ENCODE measurements around the gene DUOXA1.
A peak's percentile ranks its signal among the peaks of the same experiment; 100 is the strongest.

Gene DUOXA1, protein sequence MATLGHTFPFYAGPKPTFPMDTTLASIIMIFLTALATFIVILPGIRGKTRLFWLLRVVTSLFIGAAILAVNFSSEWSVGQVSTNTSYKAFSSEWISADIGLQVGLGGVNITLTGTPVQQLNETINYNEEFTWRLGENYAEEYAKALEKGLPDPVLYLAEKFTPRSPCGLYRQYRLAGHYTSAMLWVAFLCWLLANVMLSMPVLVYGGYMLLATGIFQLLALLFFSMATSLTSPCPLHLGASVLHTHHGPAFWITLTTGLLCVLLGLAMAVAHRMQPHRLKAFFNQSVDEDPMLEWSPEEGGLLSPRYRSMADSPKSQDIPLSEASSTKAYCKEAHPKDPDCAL

DNA sequence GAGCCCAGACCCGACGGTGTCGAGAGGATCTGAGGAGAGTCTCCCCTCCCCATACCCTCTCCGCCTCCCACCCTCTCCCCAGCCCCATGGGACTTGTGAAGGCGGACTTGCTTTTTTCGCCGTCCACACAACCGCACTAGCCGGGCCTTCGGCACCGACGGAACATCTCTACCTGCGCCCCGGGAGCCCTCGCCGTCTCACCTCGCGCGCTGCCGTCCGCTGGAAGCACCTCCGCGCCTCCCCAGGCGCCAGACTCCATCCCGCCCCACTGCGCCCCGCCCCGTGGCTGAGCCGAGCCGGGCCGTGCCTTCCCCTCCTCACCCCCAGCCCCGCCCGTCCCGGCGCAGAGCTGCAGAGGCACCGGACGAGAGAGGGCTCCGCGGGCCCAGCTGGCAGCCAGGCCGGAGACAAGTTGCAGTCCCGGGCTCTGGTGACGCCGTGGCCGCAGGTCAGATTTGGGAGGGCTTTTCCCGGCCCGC, at the start of gene DUOXA1, which contains the start of gene DUOX1:
DUOXA1 (minus strand) TSS at position 229 of the 479 bp plus-strand sequence. CDS start 6,865 bp downstream, outside the sequence.
DUOX1 (plus strand) TSS at position 344 of the 479 bp plus-strand sequence. CDS start 1,973 bp downstream, outside the sequence.
- DNase-seq, result peak; percentile 22

- DNase-seq, result no peak
Measured at GRCh38 chr15:45177285-45177684, 47.6 kb upstream of the DUOXA1 start.

- DNase-seq, result no peak
Measured at GRCh38 chr15:45174577-45174976, 44.9 kb upstream of the DUOXA1 start.

DNA sequence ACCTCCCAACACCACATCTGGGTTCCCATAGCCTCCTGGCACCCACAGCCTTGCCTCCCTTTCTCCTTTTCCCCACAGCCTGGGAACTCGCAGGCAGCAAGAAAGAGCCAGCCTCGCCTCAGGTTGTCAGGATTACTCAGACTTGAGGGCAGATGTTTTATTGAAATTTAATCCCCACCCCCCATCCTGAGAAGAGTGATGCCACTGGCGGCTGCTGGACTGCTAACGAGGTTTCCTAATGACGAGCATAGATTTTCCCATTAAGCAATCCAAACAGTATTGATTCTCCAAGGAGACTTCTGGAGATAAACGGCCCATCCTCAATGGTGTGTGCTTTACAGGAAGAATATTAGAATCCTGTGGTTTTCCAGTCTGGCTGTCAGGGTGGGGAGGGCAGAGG, 44.4 kb upstream of the DUOXA1 start:
- no peak for DNase-seq

DNA sequence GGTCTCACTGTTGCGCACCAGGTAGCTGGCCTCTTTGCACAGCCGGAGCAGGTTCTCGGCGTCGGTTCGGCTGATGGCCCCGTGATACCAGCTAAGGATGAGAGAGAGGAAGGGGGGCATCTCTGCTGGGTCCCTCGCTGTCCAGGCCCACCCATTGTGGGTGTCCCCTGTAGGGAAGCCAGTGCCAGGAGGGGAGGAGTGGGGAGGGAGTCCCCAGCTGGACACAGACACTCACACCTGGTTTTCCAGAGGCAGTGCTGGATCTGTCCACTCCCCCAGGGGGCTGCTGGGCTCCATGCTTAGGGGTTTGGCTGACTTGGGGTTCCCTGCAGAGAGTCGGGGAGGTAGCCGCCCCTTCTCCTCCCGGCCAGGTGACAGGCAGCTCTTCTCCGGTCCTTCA, 42.2 kb upstream of the DUOXA1 start:
- no peak for DNase-seq

DNA sequence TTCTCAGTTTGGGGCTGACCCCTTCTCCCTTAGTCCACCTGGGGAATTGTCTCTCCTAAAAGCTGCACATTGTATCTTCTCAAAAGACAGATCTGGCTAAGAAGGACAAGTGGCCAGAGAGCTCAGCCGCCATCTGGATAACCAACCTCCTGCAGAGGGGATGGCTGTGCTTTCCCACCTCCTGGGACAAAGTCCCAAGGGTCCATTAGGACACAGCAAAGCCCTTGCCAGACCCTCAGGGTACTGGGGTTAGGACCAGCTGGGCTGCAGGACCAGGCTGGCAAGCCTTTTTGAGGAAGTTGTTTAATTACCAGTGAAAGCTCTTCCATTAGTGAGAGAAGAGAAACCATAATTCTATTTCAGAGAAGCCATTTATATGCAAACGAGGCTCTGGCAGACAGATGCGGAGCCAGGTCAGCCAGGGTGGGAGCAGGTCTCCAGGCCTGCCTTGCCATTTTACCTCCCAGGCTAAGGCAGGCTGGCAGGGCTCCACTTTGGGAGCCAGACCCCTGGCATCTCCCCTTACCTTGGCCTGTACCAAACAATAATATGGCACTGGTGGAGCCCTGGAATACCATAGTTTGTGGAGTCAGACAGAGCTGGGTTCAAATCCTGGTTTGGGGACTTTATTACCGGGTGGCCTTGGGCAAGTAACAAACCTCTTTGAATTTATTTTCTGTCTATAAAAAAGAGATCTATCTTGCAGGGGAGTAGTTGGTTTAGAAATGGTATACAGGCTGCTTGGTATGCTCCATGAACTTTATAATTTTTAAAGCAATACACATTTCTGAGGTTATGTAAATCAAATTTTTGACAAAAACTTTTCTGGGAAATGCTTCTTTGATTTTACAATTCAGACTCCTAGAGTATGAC, 40.2 kb upstream of the DUOXA1 start:
- DNase-seq, result no peak

GRCh38 chr15:45168751-45169551, 39.3 kb upstream of the DUOXA1 start:
- no peak for DNase-seq

GRCh38 chr15:45168286-45168685, 38.6 kb upstream of the DUOXA1 start:
- DNase-seq, result no peak

- DNase-seq, result no peak
Measured at GRCh38 chr15:45167631-45168205, 38.0 kb upstream of the DUOXA1 start.

- peak; percentile 84 for DNase-seq
Measured at GRCh38 chr15:45166834-45167630, 37.4 kb upstream of the DUOXA1 start.

DNA sequence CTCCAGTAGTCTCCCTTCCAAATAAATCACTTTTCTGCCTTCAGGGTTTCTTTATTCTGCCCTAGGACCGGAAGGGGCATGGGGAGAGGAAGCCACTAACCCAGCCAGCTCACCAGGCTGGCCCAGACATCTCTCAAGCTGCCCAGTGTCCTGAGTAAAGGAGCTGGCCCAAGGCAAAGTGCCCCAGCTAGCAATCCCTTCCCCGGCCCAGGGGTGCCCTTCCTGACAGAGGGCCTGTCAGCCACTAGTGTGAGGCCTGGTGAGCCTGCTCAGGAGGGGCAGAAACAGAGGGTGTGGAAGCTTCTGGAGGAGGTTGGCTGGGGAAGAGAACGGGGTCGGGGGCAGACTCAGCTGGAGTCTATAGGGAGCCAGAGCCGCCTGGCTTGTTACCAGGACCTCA, 35.9 kb upstream of the DUOXA1 start:
- no peak for DNase-seq

DNA sequence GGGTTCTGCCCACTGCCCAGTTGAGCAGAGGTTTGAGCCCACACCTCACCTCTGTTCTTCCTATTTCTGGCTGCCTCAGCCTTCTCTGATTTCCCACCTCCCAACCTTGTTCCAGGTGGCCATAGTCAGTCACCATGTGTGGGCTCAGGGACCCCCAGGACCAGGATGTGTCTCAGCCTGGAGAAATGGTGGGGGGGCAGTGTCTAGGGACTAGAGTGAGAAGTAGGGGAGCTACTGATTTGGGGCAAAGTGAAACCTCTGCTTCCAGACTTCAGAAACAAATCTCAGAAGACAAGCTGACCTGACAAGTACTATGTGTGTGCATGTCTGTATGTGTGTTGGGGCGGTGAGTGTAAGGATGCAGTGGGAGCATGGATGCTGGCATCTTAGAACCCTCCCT, 35.2 kb upstream of the DUOXA1 start:
- DNase-seq, result no peak

- DNase-seq, result no peak
Measured at GRCh38 chr15:45163508-45163856, 33.8 kb upstream of the DUOXA1 start.

GRCh38 chr15:45162771-45163507, 33.3 kb upstream of the DUOXA1 start:
- peak; percentile 66 for DNase-seq

- no peak for DNase-seq
Measured at GRCh38 chr15:45161666-45162065, 32.0 kb upstream of the DUOXA1 start.

GRCh38 chr15:45157974-45158373, 28.3 kb upstream of the DUOXA1 start:
- no peak for DNase-seq

DNA sequence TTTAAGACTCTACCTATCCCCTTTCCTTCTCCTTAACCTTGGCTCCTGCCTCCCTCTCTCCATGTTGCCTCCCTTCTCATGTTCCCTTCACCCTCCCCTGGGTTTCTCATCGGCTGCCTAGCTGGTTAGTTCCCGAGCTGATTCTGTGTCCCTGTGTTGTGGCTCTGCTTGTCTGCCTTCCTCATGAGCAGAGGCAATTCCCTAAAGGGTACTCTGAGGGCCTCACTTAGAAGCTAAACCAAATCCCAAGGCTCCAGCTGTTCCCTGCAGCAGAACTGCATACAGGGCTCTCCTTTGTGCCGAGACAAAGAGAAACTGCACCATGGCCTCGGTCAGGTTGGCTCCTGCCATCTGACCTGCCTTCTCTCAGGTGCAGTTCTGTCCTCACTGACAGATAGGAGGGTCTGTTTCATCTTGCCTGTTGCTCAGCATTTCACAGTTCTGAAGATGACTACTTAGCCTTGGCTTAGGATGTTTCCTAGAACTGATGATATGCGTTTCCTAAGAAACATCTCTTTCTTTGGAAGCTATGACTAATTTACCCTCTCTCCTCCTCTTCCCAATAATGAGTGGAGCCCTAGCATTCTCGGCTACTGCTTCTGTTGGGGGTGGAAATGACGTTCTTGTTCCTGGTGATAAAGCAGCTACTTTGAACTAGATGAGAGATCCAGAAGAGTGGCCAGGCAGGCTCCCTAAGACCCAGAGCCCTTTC, 27.2 kb upstream of the DUOXA1 start:
- no peak for DNase-seq

GRCh38 chr15:45155739-45156138, 26.1 kb upstream of the DUOXA1 start:
- DNase-seq, result no peak

- no peak for DNase-seq
Measured at GRCh38 chr15:45151998-45152828, 22.5 kb upstream of the DUOXA1 start.

All from stimulated activated CD4-positive, alpha-beta T cell treated with anti-CD3 and anti-CD28 coated beads, Interleukin-4, amount 100 ng/mL, for 24 hours (primary cell).